Measurements from ENCODE around the gene ENDOV.

ENDOV gene

GRCh38 chr17:80482555-80483308 lies 67.8 kb downstream of the ENDOV start:
- H2AFZ ChIP-seq (ENCODE audit: low read depth, low read length), result no peak overlapping the region
- H3K36me3 ChIP-seq (ENCODE audit: control insufficient read depth in 1 of 2, insufficient read depth in 2 of 2, low read depth in 1 of 2, low read length in 2 of 2), result no peaks in the 10 kb centered on the region
- no peak overlapping the region for H3K23ac ChIP-seq (ENCODE audit: low read length in 2 of 2)
- H2BK120ac ChIP-seq (ENCODE audit: low read depth, low read length), result no peak overlapping the region
- H3K27ac ChIP-seq (ENCODE audit: low read length, poor library complexity, severe bottlenecking), result no peak overlapping the region
- H3K4ac ChIP-seq (ENCODE audit: low read depth in 1 of 2, low read length in 2 of 2), result no peak overlapping the region
- H4K8ac ChIP-seq (ENCODE audit: low read length), result no peak overlapping the region
- no peak overlapping the region for H3K14ac ChIP-seq (ENCODE audit: low read length in 2 of 2)
- no peak overlapping the region for H2AK5ac ChIP-seq (ENCODE audit: low read length, severe bottlenecking)
- no peak overlapping the region for H3K4me2 ChIP-seq (ENCODE audit: low read length, poor library complexity, severe bottlenecking)
- 68% methylated on average over 16 of the region's 16 CpGs for WGBS
- no peak overlapping the region for H3K4me3 ChIP-seq (ENCODE audit: insufficient read depth in 1 of 2, low read depth in 1 of 2, low read length in 2 of 2)
- H3K4me1 ChIP-seq (ENCODE audit: control insufficient read depth, insufficient read depth, low read depth, low read length), result peaks cover 18% of the 10 kb centered on the region
- no peak overlapping the region for H3K9ac ChIP-seq (ENCODE audit: low read length)
- no peak overlapping the region for H2BK15ac ChIP-seq (ENCODE audit: low read depth, poor library complexity, severe bottlenecking)
- no peak overlapping the region for H2BK12ac ChIP-seq (ENCODE audit: low read length in 2 of 2)
- no peak overlapping the region for H4K91ac ChIP-seq (ENCODE audit: low read length)
- no peak overlapping the region for H2BK5ac ChIP-seq (ENCODE audit: low read depth, low read length, poor library complexity, severe bottlenecking)
- H3K9me3 ChIP-seq (ENCODE audit: control insufficient read depth, low read length), result no peaks in the 10 kb centered on the region
- H3K18ac ChIP-seq (ENCODE audit: low read depth in 1 of 2, low read length in 2 of 2), result no peak overlapping the region
- DNase-seq, result no peak
- H3K27me3 ChIP-seq (ENCODE audit: control insufficient read depth in 1 of 2, insufficient read depth in 1 of 2, low read length in 2 of 2), result peaks cover 78 to 88% of the 10 kb centered on the region in 2 experiments
- no peaks in the 10 kb centered on the region for H3K79me1 ChIP-seq (replicated peaks; ENCODE audit: low read length, poor library complexity, severe bottlenecking)

DNA sequence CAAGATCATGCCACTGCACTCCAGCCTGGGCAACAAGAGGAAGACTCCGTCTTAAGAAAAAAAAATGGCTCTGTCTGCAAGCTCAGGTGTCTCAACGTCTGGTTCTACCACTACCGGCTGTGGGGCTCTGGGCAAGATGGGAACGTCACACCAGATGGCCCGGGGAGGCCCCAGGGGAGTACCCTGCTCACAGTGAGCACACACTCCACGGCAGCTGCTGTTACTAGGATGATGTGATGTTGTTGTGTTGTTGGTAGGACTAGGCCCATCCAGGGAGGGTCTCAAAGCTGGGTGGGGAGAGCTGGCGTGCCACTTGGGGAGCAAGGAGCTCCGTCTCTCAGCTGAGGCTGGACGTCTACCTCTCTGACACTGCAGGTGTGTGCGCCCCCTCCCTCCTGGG lies 70.9 kb downstream of the ENDOV start:
- Histone ChIP-seq H3K23ac (ENCODE audit: low read length in 2 of 2) (no peak overlapping the region), H3K4me3 (ENCODE audit: insufficient read depth in 1 of 2, low read depth in 1 of 2, low read length in 2 of 2) (no peak overlapping the region), H2BK15ac (ENCODE audit: low read depth, poor library complexity, severe bottlenecking) (no peak overlapping the region), H3K4me2 (ENCODE audit: low read length, poor library complexity, severe bottlenecking) (no peak overlapping the region), H4K8ac (ENCODE audit: low read length) (no peak overlapping the region), H3K27ac (ENCODE audit: low read length, poor library complexity, severe bottlenecking) (no peak overlapping the region), H2BK12ac (ENCODE audit: low read length in 2 of 2) (no peak overlapping the region), H3K79me1 (replicated peaks; ENCODE audit: low read length, poor library complexity, severe bottlenecking) (no peaks in the 10 kb centered on the region), H3K36me3 (ENCODE audit: control insufficient read depth in 1 of 2, insufficient read depth in 2 of 2, low read depth in 1 of 2, low read length in 2 of 2) (no peaks in the 10 kb centered on the region), H3K27me3 (ENCODE audit: control insufficient read depth in 1 of 2, insufficient read depth in 1 of 2, low read length in 2 of 2) (peaks cover 64 to 68% of the 10 kb centered on the region in 2 experiments), H3K9me3 (ENCODE audit: control insufficient read depth, low read length) (no peaks in the 10 kb centered on the region), H2AK5ac (ENCODE audit: low read length, severe bottlenecking) (no peak overlapping the region), H3K9ac (ENCODE audit: low read length) (no peak overlapping the region), H2BK5ac (ENCODE audit: low read depth, low read length, poor library complexity, severe bottlenecking) (no peak overlapping the region), H4K91ac (ENCODE audit: low read length) (no peak overlapping the region), H2BK120ac (ENCODE audit: low read depth, low read length) (no peak overlapping the region), H3K4ac (ENCODE audit: low read depth in 1 of 2, low read length in 2 of 2) (no peak overlapping the region), H3K4me1 (ENCODE audit: control insufficient read depth, insufficient read depth, low read depth, low read length) (peaks cover 6% of the 10 kb centered on the region), H2AFZ (ENCODE audit: low read depth, low read length) (no peak overlapping the region), H3K14ac (ENCODE audit: low read length in 2 of 2) (no peak overlapping the region), H3K18ac (ENCODE audit: low read depth in 1 of 2, low read length in 2 of 2) (no peak overlapping the region)
- 78% methylated on average over 10 of the region's 10 CpGs for WGBS
- DNase-seq, result no peak

DNA sequence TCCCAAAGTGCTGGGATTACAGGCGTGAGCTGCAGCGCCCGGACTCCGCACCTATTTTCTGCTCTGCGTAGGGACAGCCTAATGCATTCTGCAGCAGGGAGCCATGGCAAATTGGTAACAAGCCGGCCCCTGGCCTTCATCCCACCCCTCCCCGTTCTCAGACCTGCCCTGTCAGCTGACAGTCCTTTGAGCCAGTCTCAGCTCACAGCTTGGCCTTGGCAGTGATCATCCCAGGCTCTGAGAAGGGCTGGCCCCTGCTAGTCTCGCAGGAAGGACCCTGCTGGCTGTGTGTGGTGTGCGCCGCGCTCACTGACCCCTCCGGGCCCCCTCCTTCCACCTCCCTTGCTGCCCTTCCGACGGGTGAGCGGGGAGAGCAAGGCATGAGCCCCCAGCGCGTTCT lies 71.7 kb downstream of the ENDOV start:
- Histone ChIP-seq H4K8ac (ENCODE audit: low read length) (no peak overlapping the region), H3K4ac (ENCODE audit: low read depth in 1 of 2, low read length in 2 of 2) (no peak overlapping the region), H4K91ac (ENCODE audit: low read length) (no peak overlapping the region), H3K27ac (ENCODE audit: low read length, poor library complexity, severe bottlenecking) (no peak overlapping the region), H3K18ac (ENCODE audit: low read depth in 1 of 2, low read length in 2 of 2) (no peak overlapping the region), H3K36me3 (ENCODE audit: control insufficient read depth in 1 of 2, insufficient read depth in 2 of 2, low read depth in 1 of 2, low read length in 2 of 2) (no peaks in the 10 kb centered on the region), H3K4me1 (ENCODE audit: control insufficient read depth, insufficient read depth, low read depth, low read length) (peaks cover 12% of the 10 kb centered on the region), H3K9ac (ENCODE audit: low read length) (no peak overlapping the region), H3K27me3 (ENCODE audit: control insufficient read depth in 1 of 2, insufficient read depth in 1 of 2, low read length in 2 of 2) (peaks cover 56 to 68% of the 10 kb centered on the region in 2 experiments), H3K79me1 (replicated peaks; ENCODE audit: low read length, poor library complexity, severe bottlenecking) (no peaks in the 10 kb centered on the region), H2BK15ac (ENCODE audit: low read depth, poor library complexity, severe bottlenecking) (no peak overlapping the region), H3K4me2 (ENCODE audit: low read length, poor library complexity, severe bottlenecking) (no peak overlapping the region), H2BK120ac (ENCODE audit: low read depth, low read length) (no peak overlapping the region), H3K9me3 (ENCODE audit: control insufficient read depth, low read length) (no peaks in the 10 kb centered on the region), H2AK5ac (ENCODE audit: low read length, severe bottlenecking) (no peak overlapping the region), H3K23ac (ENCODE audit: low read length in 2 of 2) (no peak overlapping the region), H2AFZ (ENCODE audit: low read depth, low read length) (no peak overlapping the region), H2BK12ac (ENCODE audit: low read length in 2 of 2) (no peak overlapping the region), H3K4me3 (ENCODE audit: insufficient read depth in 1 of 2, low read depth in 1 of 2, low read length in 2 of 2) (no peak overlapping the region), H2BK5ac (ENCODE audit: low read depth, low read length, poor library complexity, severe bottlenecking) (no peak overlapping the region), H3K14ac (ENCODE audit: low read length in 2 of 2) (no peak overlapping the region)
- DNase-seq, result no peak
- WGBS, result 61% methylated on average over 17 of the region's 17 CpGs

- H4K8ac ChIP-seq (ENCODE audit: low read length), result no peak overlapping the region
- H3K27me3 ChIP-seq (ENCODE audit: control insufficient read depth in 1 of 2, insufficient read depth in 1 of 2, low read length in 2 of 2), result peaks cover 47 to 62% of the 10 kb centered on the region in 2 experiments
- no peaks in the 10 kb centered on the region for H3K9me3 ChIP-seq (ENCODE audit: control insufficient read depth, low read length)
- H2BK5ac ChIP-seq (ENCODE audit: low read depth, low read length, poor library complexity, severe bottlenecking), result no peak overlapping the region
- H3K4me3 ChIP-seq (ENCODE audit: insufficient read depth in 1 of 2, low read depth in 1 of 2, low read length in 2 of 2), result no peak overlapping the region
- H3K23ac ChIP-seq (ENCODE audit: low read length in 2 of 2), result no peak overlapping the region
- no peak overlapping the region for H2BK120ac ChIP-seq (ENCODE audit: low read depth, low read length)
- no peak overlapping the region for H2BK12ac ChIP-seq (ENCODE audit: low read length in 2 of 2)
- no peak overlapping the region for H2BK15ac ChIP-seq (ENCODE audit: low read depth, poor library complexity, severe bottlenecking)
- no peak overlapping the region for H3K4me2 ChIP-seq (ENCODE audit: low read length, poor library complexity, severe bottlenecking)
- no peak for DNase-seq
- H3K4ac ChIP-seq (ENCODE audit: low read depth in 1 of 2, low read length in 2 of 2), result no peak overlapping the region
- H3K18ac ChIP-seq (ENCODE audit: low read depth in 1 of 2, low read length in 2 of 2), result no peak overlapping the region
- no peak overlapping the region for H3K27ac ChIP-seq (ENCODE audit: low read length, poor library complexity, severe bottlenecking)
- peaks cover 18% of the 10 kb centered on the region for H3K4me1 ChIP-seq (ENCODE audit: control insufficient read depth, insufficient read depth, low read depth, low read length)
- no peak overlapping the region for H3K14ac ChIP-seq (ENCODE audit: low read length in 2 of 2)
- no peaks in the 10 kb centered on the region for H3K36me3 ChIP-seq (ENCODE audit: control insufficient read depth in 1 of 2, insufficient read depth in 2 of 2, low read depth in 1 of 2, low read length in 2 of 2)
- no peak overlapping the region for H2AFZ ChIP-seq (ENCODE audit: low read depth, low read length)
- H3K9ac ChIP-seq (ENCODE audit: low read length), result no peak overlapping the region
- 60% methylated on average over 7 of the region's 7 CpGs for WGBS
- no peak overlapping the region for H2AK5ac ChIP-seq (ENCODE audit: low read length, severe bottlenecking)
- no peak overlapping the region for H4K91ac ChIP-seq (ENCODE audit: low read length)
- no peaks in the 10 kb centered on the region for H3K79me1 ChIP-seq (replicated peaks; ENCODE audit: low read length, poor library complexity, severe bottlenecking)
Measured at GRCh38 chr17:80487511-80487910, 72.5 kb downstream of the ENDOV start.
